Caco-2 (cell line): ENCODE results near the gene STRADA. TPM values are rescaled to one million over a fixed set of nuclear protein-coding genes. Genes with fewer than 3 reads are reported as not detected.

Experiments used
- BruUV-seq: library from RNA; stranded (reverse); fragments of 400-500 nt; replicated peaks from 2 replicates; lab custom pipeline; 2021; lab: Mats Ljungman, UMichigan
- CTCF ChIA-PET: fragments of 300-600 bp; sonication (Branson Sonifier 250); formaldehyde crosslinking; loops from one replicate; lab custom pipeline; 2022; ENCODE audit warnings: antibody characterized with exemption; lab: Charles Lee
- POLR2A ChIA-PET: fragments of 300-600 bp; sonication (Branson Sonifier 250); formaldehyde crosslinking; loops from one replicate; lab custom pipeline; 2022; ENCODE audit warnings: antibody characterized with exemption; lab: Charles Lee
- DNase-seq, 2 experiments: peaks; one replicate each; pipeline versions ENCODE4 v3.0.0 to v3.0.0-alpha.2; 2020 to 2022
- H3K27me3 ChIP-seq: replicated peaks from 2 replicates; pipeline ENCODE4 v1.6.0; 2011; ENCODE audit warnings: low read length; ENCODE audit not compliant: control insufficient read depth, insufficient read depth
- H3K36me3 ChIP-seq: 2 replicates; pipeline ENCODE4 v1.5.1; 2011; ENCODE audit warnings: low read length; ENCODE audit not compliant: control insufficient read depth, insufficient read depth
- H3K4me1 ChIP-seq: fragments of 250-450 bp; sonication (Bioruptor Pico); 2 replicates; pipeline ENCODE4 v1.5.1; 2020; ENCODE audit warnings: mild to moderate bottlenecking
- H3K4me3 ChIP-seq: 2 replicates; pipeline ENCODE4 v1.5.1; 2011; ENCODE audit warnings: low read depth, mild to moderate bottlenecking, control low read depth, low read length
- H3K9me3 ChIP-seq: fragments of 250-450 bp; sonication (Bioruptor Pico); 2 replicates; pipeline ENCODE4 v1.5.1; 2020; ENCODE audit warnings: mild to moderate bottlenecking, moderate library complexity
- H3K27ac Mint-ChIP-seq: one replicate; pipeline ENCODE4 v1.8.0; 2022; ENCODE audit warnings: mixed read lengths; ENCODE audit not compliant: unreplicated experiment
- H3K27me3 Mint-ChIP-seq: one replicate; pipeline ENCODE4 v1.8.0; 2022; ENCODE audit warnings: mixed read lengths; ENCODE audit not compliant: insufficient read depth, unreplicated experiment
- H3K36me3 Mint-ChIP-seq: one replicate; pipeline ENCODE4 v1.8.0; 2022; ENCODE audit warnings: mild to moderate bottlenecking, mixed read lengths; ENCODE audit not compliant: insufficient read depth, unreplicated experiment
- H3K4me1 Mint-ChIP-seq: one replicate; pipeline ENCODE4 v1.8.0; 2022; ENCODE audit warnings: low read depth, mixed read lengths; ENCODE audit not compliant: unreplicated experiment
- H3K4me3 Mint-ChIP-seq: one replicate; pipeline ENCODE4 v1.8.0; 2022; ENCODE audit warnings: mild to moderate bottlenecking, moderate library complexity, mixed read lengths; ENCODE audit not compliant: unreplicated experiment
- H3K9me3 Mint-ChIP-seq: one replicate; pipeline ENCODE4 v1.8.0; 2022; ENCODE audit warnings: mixed read lengths; ENCODE audit not compliant: unreplicated experiment
- intact Hi-C: fragments of 100-400 bp; cut with micrococcal nuclease; formaldehyde crosslinking; loops from one replicate; pipeline ENCODE4 v1.10.0; 2022; ENCODE audit not compliant: unreplicated experiment
- total RNA-seq: library from RNA; stranded (reverse); gene quantifications from 2 replicates; pipeline ENCODE4 v1.2.3, GENCODE V29; 2022
- TF ChIP-seq, protein P1 (sequence below), 2 experiments: fragments of 200-600 bp in 1 of 2; IDR thresholded peaks; 1 replicate in 1 of 2; 2 replicates in 1 of 2; pipeline versions ENCODE4 v1.5.1 to v1.8.0; 2011 to 2022; ENCODE audit warnings: antibody characterized with exemption in 1 of 2, control low read depth in 1 of 2, inconsistent platforms in 1 of 2, low read depth in 1 of 2, low read length in 1 of 2, mild to moderate bottlenecking in 1 of 2, moderate library complexity in 1 of 2; ENCODE audit not compliant: insufficient read depth in 1 of 2, severe bottlenecking in 1 of 2, unreplicated experiment in 1 of 2

Gene STRADA
- total RNA-seq, 1 experiment from 2014 or later = 23.4 TPM

DNA sequence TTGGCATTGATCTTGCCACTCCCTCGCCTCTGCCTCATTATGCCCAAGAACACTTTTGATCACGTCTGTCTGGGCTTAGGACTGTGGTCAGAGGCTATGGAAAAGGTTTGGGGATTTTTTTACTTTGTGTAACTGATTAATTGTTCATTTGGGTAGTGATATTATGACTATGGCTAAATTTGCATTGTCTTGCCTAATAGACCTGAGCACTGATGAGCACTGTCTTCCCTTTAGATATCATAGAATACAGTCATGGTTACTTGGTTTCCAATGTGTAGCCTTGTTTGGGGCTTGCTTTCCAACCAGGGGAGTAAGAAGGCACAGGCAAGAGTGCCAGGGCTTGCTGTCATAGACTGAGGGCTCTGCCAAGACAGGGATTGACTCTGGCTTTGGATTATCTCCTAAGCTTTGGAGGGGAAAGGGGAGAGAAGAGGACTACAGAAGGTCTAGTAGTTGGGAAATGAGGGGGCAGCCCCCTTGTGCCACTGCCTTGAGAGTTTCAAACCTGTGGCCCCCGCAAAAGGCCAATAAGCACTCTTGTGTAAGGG is 55.4 kb downstream of the STRADA start:
- intact Hi-C loops = no loop called here
- H3K4me3 Mint-ChIP-seq = no peak overlapping the region
- BruUV-seq = no TSS peak
- TF ChIP-seq, protein P1, sequence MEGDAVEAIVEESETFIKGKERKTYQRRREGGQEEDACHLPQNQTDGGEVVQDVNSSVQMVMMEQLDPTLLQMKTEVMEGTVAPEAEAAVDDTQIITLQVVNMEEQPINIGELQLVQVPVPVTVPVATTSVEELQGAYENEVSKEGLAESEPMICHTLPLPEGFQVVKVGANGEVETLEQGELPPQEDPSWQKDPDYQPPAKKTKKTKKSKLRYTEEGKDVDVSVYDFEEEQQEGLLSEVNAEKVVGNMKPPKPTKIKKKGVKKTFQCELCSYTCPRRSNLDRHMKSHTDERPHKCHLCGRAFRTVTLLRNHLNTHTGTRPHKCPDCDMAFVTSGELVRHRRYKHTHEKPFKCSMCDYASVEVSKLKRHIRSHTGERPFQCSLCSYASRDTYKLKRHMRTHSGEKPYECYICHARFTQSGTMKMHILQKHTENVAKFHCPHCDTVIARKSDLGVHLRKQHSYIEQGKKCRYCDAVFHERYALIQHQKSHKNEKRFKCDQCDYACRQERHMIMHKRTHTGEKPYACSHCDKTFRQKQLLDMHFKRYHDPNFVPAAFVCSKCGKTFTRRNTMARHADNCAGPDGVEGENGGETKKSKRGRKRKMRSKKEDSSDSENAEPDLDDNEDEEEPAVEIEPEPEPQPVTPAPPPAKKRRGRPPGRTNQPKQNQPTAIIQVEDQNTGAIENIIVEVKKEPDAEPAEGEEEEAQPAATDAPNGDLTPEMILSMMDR (IDR thresholded peaks at IDR 0.05; ENCODE audit: insufficient read depth in 1 of 2, low read depth in 1 of 2, low read length in 1 of 2, severe bottlenecking in 1 of 2, unreplicated experiment in 1 of 2) = no peak
- H3K27me3 ChIP-seq = no peaks in the 10 kb centered on the region
- H3K9me3 ChIP-seq = no peaks in the 10 kb centered on the region
- peaks cover 6% of the 10 kb centered on the region for H3K4me1 Mint-ChIP-seq
- H3K4me1 ChIP-seq = no peaks in the 10 kb centered on the region
- POLR2A ChIA-PET = no interaction called here
- no peaks in the 10 kb centered on the region for H3K9me3 Mint-ChIP-seq
- DNase-seq = no peak
- peaks cover 5% of the 10 kb centered on the region for H3K36me3 Mint-ChIP-seq
- H3K4me3 ChIP-seq = no peak overlapping the region
- no peaks in the 10 kb centered on the region; the same call in 1 of the 2 replicates for H3K36me3 ChIP-seq
- H3K27ac Mint-ChIP-seq = no peak overlapping the region
- H3K27me3 Mint-ChIP-seq = no peaks in the 10 kb centered on the region
- CTCF ChIA-PET = no interaction called here

DNA sequence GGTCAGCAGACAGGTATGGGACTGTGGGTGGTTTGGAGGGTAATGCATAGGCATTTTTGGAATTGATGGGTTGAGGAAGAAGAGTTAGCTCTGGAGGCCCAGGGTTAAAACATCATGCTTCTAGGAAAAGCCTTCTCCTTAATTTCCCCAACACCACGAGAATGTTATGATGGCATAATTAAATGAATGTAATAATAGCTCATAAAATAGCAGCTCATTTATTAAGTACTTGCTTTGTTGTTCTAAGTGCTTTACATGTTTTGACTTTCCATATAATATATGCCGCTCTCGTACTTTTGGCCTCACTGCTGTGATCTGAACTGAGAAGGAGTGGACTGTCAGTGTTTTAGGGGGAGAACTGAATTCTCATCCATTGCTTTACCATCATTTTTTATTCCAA is 56.0 kb downstream of the STRADA start:
- no TSS peak for BruUV-seq
- CTCF ChIA-PET = no interaction called here

DNA sequence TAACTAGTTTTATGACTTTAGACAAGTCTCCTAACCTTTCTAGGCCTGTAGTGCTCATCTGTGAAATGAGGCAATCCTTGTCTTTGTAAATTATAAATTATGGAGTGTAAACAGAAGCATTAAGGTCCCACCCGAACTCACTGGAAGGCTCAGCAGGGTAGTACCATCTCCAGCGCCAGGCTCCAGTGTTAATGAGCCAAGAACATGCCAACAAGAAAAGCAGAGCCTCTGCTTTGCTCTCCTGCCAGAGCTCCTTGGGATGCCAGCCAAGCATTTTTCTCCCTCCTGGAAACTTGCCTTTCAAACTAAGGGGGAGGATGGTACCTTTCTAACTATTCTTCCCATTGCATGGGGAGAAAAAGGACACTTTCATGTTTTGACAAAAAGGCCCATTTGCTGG is 56.6 kb downstream of the STRADA start:
- Mint-ChIP-seq H3K27ac (no peak overlapping the region), H3K4me3 (no peak overlapping the region), H3K9me3 (no peaks in the 10 kb centered on the region), H3K4me1 (peaks cover 6% of the 10 kb centered on the region), H3K27me3 (no peaks in the 10 kb centered on the region), H3K36me3 (peaks cover 5% of the 10 kb centered on the region)
- H3K27me3 ChIP-seq = no peaks in the 10 kb centered on the region
- no peaks in the 10 kb centered on the region for H3K4me1 ChIP-seq
- TF ChIP-seq, protein P1 (IDR thresholded peaks at IDR 0.05; ENCODE audit: insufficient read depth in 1 of 2, low read depth in 1 of 2, low read length in 1 of 2, severe bottlenecking in 1 of 2, unreplicated experiment in 1 of 2) = no peak
- H3K4me3 ChIP-seq = no peak overlapping the region
- DNase-seq = no peak
- no peaks in the 10 kb centered on the region; the same call in 1 of the 2 replicates for H3K36me3 ChIP-seq
- no peaks in the 10 kb centered on the region for H3K9me3 ChIP-seq
- CTCF ChIA-PET = no interaction called here
- intact Hi-C loops = no loop called here
- no TSS peak for BruUV-seq
- POLR2A ChIA-PET = no interaction called here

More for the DNA sequence above, 56.0 kb downstream of the STRADA start:
- H3K9me3 Mint-ChIP-seq = no peaks in the 10 kb centered on the region
- no peak for DNase-seq
- Histone ChIP-seq H3K4me1 (no peaks in the 10 kb centered on the region), H3K36me3 (no peaks in the 10 kb centered on the region; the same call in 1 of the 2 replicates), H3K4me3 (no peak overlapping the region), H3K27me3 (no peaks in the 10 kb centered on the region), H3K9me3 (no peaks in the 10 kb centered on the region)
- H3K27me3 Mint-ChIP-seq = no peaks in the 10 kb centered on the region
- peaks cover 5% of the 10 kb centered on the region for H3K36me3 Mint-ChIP-seq
- H3K4me3 Mint-ChIP-seq = no peak overlapping the region
- no peak overlapping the region for H3K27ac Mint-ChIP-seq
- TF ChIP-seq, protein P1 (IDR thresholded peaks at IDR 0.05; ENCODE audit: insufficient read depth in 1 of 2, low read depth in 1 of 2, low read length in 1 of 2, severe bottlenecking in 1 of 2, unreplicated experiment in 1 of 2) = no peak
- H3K4me1 Mint-ChIP-seq = peaks cover 6% of the 10 kb centered on the region
- intact Hi-C loops = no loop called here
- POLR2A ChIA-PET = no interaction called here
